ENCODE measurements around the gene GPC3. TPM values are rescaled to one million over a fixed set of nuclear protein-coding genes. Genes with fewer than 3 reads are reported as not detected.

GPC3 gene
- total RNA-seq, 1 donor from 2014 or later: not detected

DNA sequence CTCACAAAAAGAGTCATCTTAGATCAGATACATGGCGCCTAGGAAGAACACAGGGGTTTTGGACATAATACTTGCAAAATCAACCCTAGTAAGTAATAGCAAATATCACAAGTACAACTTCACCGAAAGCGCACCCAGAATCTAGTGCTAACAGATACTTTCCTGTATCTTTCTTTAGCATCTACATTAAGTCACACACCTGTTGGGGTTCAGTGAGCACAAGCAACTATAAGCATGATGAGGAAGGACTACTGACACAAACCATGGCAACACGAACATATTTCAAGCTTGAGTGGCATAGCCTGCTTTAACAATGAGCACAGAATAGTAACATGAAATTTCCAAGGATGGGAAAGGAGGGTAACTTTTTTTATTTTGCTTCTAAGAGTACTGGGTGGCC is 116.1 kb downstream of the GPC3 start:
- TF ChIP-seq, protein P1, sequence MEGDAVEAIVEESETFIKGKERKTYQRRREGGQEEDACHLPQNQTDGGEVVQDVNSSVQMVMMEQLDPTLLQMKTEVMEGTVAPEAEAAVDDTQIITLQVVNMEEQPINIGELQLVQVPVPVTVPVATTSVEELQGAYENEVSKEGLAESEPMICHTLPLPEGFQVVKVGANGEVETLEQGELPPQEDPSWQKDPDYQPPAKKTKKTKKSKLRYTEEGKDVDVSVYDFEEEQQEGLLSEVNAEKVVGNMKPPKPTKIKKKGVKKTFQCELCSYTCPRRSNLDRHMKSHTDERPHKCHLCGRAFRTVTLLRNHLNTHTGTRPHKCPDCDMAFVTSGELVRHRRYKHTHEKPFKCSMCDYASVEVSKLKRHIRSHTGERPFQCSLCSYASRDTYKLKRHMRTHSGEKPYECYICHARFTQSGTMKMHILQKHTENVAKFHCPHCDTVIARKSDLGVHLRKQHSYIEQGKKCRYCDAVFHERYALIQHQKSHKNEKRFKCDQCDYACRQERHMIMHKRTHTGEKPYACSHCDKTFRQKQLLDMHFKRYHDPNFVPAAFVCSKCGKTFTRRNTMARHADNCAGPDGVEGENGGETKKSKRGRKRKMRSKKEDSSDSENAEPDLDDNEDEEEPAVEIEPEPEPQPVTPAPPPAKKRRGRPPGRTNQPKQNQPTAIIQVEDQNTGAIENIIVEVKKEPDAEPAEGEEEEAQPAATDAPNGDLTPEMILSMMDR (IDR thresholded peaks at IDR 0.05): no peak
- POLR2A ChIA-PET: no interaction called here
- Mint-ChIP-seq H3K9me3 (no peaks in the 10 kb centered on the region), H3K4me3 (no peak overlapping the region), H3K27me3 (no peaks in the 10 kb centered on the region), H3K4me1 (no peaks in the 10 kb centered on the region), H3K27ac (no peak overlapping the region), H3K36me3 (ENCODE audit: low read depth) (no peaks in the 10 kb centered on the region)
- ATAC-seq (ENCODE audit: low read depth) (no peak), DNase-seq (no peak)
- CTCF ChIA-PET: no interaction called here
- intact Hi-C loops (cut with micrococcal nuclease): no loop called here

DNA sequence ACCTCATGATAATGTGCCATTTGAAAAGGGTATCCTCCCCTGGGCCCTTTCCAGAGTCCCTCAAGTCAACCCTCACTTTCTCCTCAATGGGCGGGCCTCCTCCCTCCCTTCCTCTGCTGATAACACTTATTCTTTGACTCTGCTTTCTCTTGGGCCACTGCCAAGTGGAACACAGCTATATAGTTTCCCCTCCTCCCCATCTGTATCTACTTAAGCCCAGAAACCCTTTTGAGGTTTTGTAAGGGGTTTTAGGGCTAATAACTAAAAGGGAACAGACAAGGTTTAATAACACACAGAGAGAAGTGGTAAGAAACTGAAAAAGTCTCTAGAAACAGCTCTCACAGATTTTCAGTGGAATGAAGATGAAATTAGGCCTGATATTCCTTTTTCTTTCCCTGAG is 116.7 kb downstream of the GPC3 start:
- ATAC-seq (ENCODE audit: low read depth): no peak
- POLR2A ChIA-PET: no interaction called here

DNA sequence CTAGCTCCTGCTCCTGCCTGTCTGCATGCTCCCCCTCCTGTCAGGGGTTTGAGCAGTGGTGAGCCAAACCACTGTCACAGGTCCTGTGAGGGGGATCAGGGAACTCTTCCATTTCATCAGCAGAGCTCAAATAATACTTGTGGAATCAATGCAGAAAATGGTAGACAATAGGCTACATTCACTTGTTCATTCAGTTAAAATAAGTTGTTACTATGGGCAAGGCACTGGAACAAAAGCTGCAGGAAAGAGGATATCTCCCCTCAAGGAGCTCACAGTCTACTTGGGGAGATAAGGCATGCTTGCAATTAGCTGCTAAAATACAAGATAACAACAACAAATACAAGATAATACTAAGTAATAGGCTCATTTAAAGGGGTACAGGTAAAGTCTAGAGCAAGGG is 117.1 kb downstream of the GPC3 start:
- intact Hi-C loops (cut with micrococcal nuclease): no loop called here
- ChIA-PET POLR2A (no interaction called here), CTCF (no interaction called here)
- H3K27ac Mint-ChIP-seq: no peak overlapping the region
- H3K4me3 Mint-ChIP-seq: no peak overlapping the region
- no peaks in the 10 kb centered on the region for H3K4me1 Mint-ChIP-seq
- TF ChIP-seq, protein P1 (IDR thresholded peaks at IDR 0.05): no peak
- DNase-seq: no peak
- no peaks in the 10 kb centered on the region for H3K36me3 Mint-ChIP-seq (ENCODE audit: low read depth)
- no peak for ATAC-seq (ENCODE audit: low read depth)
- no peaks in the 10 kb centered on the region for H3K9me3 Mint-ChIP-seq
- H3K27me3 Mint-ChIP-seq: no peaks in the 10 kb centered on the region

More for the DNA sequence above, 116.7 kb downstream of the GPC3 start:
- Mint-ChIP-seq H3K4me1 (no peaks in the 10 kb centered on the region), H3K27me3 (no peaks in the 10 kb centered on the region), H3K4me3 (no peak overlapping the region), H3K9me3 (no peaks in the 10 kb centered on the region), H3K27ac (no peak overlapping the region), H3K36me3 (ENCODE audit: low read depth) (no peaks in the 10 kb centered on the region)
- intact Hi-C loops (cut with micrococcal nuclease): no loop called here
- CTCF ChIA-PET: no interaction called here
- no peak for DNase-seq
- TF ChIP-seq, protein P1 (IDR thresholded peaks at IDR 0.05): no peak

DNA sequence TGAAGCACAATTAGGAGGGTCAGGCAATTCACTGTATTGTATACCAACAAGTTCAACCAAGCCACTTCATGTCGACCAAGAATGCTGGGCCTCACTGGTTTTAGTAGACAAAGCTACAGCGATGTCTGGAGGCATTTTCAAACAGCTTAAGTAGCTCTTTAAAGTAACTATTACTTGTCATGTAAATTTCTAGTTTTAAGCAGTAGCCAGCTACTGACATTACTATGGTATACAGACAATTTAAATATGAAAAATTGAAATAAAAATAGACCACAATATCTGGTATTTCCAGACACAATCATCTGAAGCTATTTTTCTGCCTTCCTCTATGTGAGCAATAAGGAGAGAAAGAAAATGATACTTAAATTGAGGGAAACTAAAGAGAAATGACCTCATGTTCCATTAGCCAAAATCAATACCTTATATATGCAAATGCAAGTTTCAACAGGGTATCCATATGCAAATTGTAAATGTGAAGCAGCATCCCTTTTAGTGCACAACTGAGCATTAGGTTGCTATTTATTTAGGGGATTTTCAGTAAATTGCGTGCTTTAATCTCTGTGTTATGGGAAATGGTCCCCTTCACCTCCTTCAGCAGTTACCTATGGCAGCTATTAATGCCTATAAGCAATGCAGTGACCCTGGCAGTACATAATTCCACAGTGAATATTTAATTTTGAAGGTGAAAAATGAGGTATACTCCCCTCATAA is 119.5 kb downstream of the GPC3 start:
- intact Hi-C loops (cut with micrococcal nuclease): no loop called here
- no peak for DNase-seq
- no peak overlapping the region for H3K4me3 Mint-ChIP-seq
- no peaks in the 10 kb centered on the region for H3K36me3 Mint-ChIP-seq (ENCODE audit: low read depth)
- ChIA-PET POLR2A (no interaction called here), CTCF (no interaction called here)
- no peak overlapping the region for H3K27ac Mint-ChIP-seq
- H3K27me3 Mint-ChIP-seq: no peaks in the 10 kb centered on the region
- no peak for ATAC-seq (ENCODE audit: low read depth)
- H3K4me1 Mint-ChIP-seq: no peaks in the 10 kb centered on the region
- TF ChIP-seq, protein P1 (IDR thresholded peaks at IDR 0.05): no peak
- no peaks in the 10 kb centered on the region for H3K9me3 Mint-ChIP-seq

DNA sequence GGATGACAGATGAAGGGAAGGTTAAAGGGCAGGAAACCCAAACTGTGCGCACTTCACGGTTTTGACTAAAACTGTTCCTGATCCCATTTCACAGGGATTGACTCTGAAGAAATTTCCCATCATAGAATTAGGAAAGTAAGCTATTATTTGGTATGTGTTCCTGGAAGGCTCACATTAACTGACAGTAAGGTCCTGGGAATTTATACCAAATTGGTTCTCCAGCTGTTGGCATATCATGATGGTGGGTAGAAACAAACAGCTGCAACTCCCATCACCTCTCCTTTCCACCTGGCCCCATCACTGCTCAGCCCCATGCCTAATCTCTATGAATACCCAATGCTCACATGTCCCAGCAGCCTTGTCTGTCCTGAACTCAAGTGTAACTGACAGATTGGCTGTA is 121.2 kb downstream of the GPC3 start:
- no peak for ATAC-seq (ENCODE audit: low read depth)
- no peaks in the 10 kb centered on the region for H3K9me3 Mint-ChIP-seq

More for the DNA sequence above, 121.2 kb downstream of the GPC3 start:
- no peaks in the 10 kb centered on the region for H3K36me3 Mint-ChIP-seq (ENCODE audit: low read depth)
- POLR2A ChIA-PET: no interaction called here
- TF ChIP-seq, protein P1 (IDR thresholded peaks at IDR 0.05): no peak
- H3K27me3 Mint-ChIP-seq: no peaks in the 10 kb centered on the region
- no peak for DNase-seq
- intact Hi-C loops (cut with micrococcal nuclease): no loop called here
- no peak overlapping the region for H3K4me3 Mint-ChIP-seq
- H3K27ac Mint-ChIP-seq: no peak overlapping the region
- CTCF ChIA-PET: no interaction called here
- H3K4me1 Mint-ChIP-seq: no peaks in the 10 kb centered on the region

Measured in activated B cell treated with CpG ODN at 0.5 μM for 24 hours (primary cell).